Left renal pelvis (tissue), 4 donors: ENCODE results near the gene RGS16. TPM values are rescaled to one million over a fixed set of nuclear protein-coding genes. Genes with fewer than 3 reads are reported as not detected.

Experiments
- polyA plus RNA-seq, 4 donors: library from polyadenylated mRNA; unstranded; fragments of 120-200 nt; gene quantifications; one replicate each; pipeline ENCODE4 v1.2.1, GENCODE V29; 2013; ENCODE audit not compliant: insufficient read length in 4 of 4

Gene RGS16
- polyA plus RNA-seq, 4 donors, result 0.82 to 8.6 (median 2.2) TPM

Other genes with a start within 250 kb of the RGS16 start
- 100 to 1,000 TPM; 278 to 306 (median 290) TPM for gene GLUL, start 212.6 kb downstream of the RGS16 start, polyA plus RNA-seq
- under 1 TPM; 0.06 to 0.12 (median 0.10) TPM for gene TEDDM1, start 203.7 kb downstream of the RGS16 start, polyA plus RNA-seq
- gene RGSL1, start 154.2 kb downstream of the RGS16 start, polyA plus RNA-seq, result under 1 TPM in 1 of 4 donors, not detected in 3; 0.20 TPM
- gene RNASEL, start 15.1 kb downstream of the RGS16 start, polyA plus RNA-seq, result 10 to 100 TPM in 3 of 4 donors, 1 to 10 TPM in 1; 6.0 to 11.8 (median 10.7) TPM
- under 1 TPM in 3 of 4 donors, not detected in 1; 0.03 to 0.07 (median 0.03) TPM for gene RGS8, start 80.2 kb upstream of the RGS16 start, polyA plus RNA-seq
- gene NPL, start 185.4 kb upstream of the RGS16 start, polyA plus RNA-seq, result 10 to 100 TPM in 2 of 4 donors, 1 to 10 TPM in 2; 8.0 to 12.3 (median 10.1) TPM
- gene DHX9, start 235.0 kb upstream of the RGS16 start, polyA plus RNA-seq, result 100 to 1,000 TPM; 186 to 291 (median 280) TPM